GM12878 (cell line): Measurements from ENCODE around the gene PRR14L. TPM values are rescaled to one million over a fixed set of nuclear protein-coding genes. Genes with fewer than 3 reads are reported as not detected.

Source experiments
- ATAC-seq: fragments of 200-7000 bp; cut with Tn5 transposase; 3 replicates; pipeline ENCODE4 v1.9.1; 2020; ENCODE audit warnings: mild to moderate bottlenecking, moderate library complexity
- BruUV-seq: library from RNA; stranded (reverse); fragments of 400-500 nt; replicated peaks from 2 replicates; lab custom pipeline; 2021; lab: Mats Ljungman, UMichigan
- CTCF ChIA-PET: fragments of 300-600 bp; sonication (Branson Sonifier 250); formaldehyde crosslinking; extraction: SDS; loops from one replicate; lab custom pipeline; 2021; ENCODE audit warnings: inconsistent platforms; lab: Yijun Ruan, JAX
- POLR2A ChIA-PET: fragments of 350-600 bp; formaldehyde crosslinking; extraction: SDS; loops from one replicate; lab custom pipeline; 2021; ENCODE audit warnings: inconsistent platforms; lab: Charles Lee
- RAD21 ChIA-PET: fragments of 300-600 bp; sonication (Branson Sonifier 250); formaldehyde crosslinking; loops from one replicate; lab custom pipeline; 2023; ENCODE audit warnings: antibody characterized with exemption; ENCODE audit not compliant: unreplicated experiment; lab: Charles Lee
- SMC1A ChIA-PET: fragments of 300-600 bp; sonication (Branson Sonifier 250); formaldehyde crosslinking; loops from one replicate; lab custom pipeline; 2023; ENCODE audit not compliant: unreplicated experiment, uncharacterized antibody; lab: Charles Lee
- DNase-seq: peaks from one replicate; pipeline ENCODE4 v3.0.0-alpha.2; 2011; ENCODE audit warnings: low read depth, low spot score
- FAIRE-seq: peaks from 3 replicates; lab custom pipeline; 2011; peaks lifted over from hg19 to GRCh38; lab: Jason Lieb, UNC
- H2AFZ ChIP-seq: 2 replicates; pipeline ENCODE4 v1.6.0; 2011; ENCODE audit warnings: low read depth, low read length, control low read depth; ENCODE audit not compliant: control insufficient read depth
- H3K27ac ChIP-seq: 2 replicates; pipeline ENCODE4 v1.5.1; 2011; ENCODE audit warnings: control low read depth; ENCODE audit not compliant: control insufficient read depth, insufficient read depth
- H3K27me3 ChIP-seq, 2 experiments: replicated peaks in 1 of 2; 2 replicates each; pipeline versions ENCODE4 v1.6.0 to v1.6.1; 2011; ENCODE audit warnings: low read length in 1 of 2; ENCODE audit not compliant: control insufficient read depth in 2 of 2, insufficient read depth in 2 of 2
- H3K36me3 ChIP-seq, 2 experiments: 2 replicates each; pipeline ENCODE4 v1.5.1; 2011; ENCODE audit warnings: low read length in 1 of 2; ENCODE audit not compliant: control insufficient read depth in 2 of 2, insufficient read depth in 2 of 2
- H3K4me1 ChIP-seq: 2 replicates; pipeline ENCODE4 v1.6.1; 2011; ENCODE audit warnings: mild to moderate bottlenecking, low read length, moderate library complexity, mixed read lengths; ENCODE audit not compliant: control insufficient read depth, insufficient read depth
- H3K4me2 ChIP-seq: 2 replicates; pipeline ENCODE4 v1.6.0; 2011; ENCODE audit warnings: control low read depth; ENCODE audit not compliant: control insufficient read depth, insufficient read depth
- H3K4me3 ChIP-seq: fragments of 200-600 bp; sonication (generic); 2 replicates; pipeline ENCODE4 v1.5.1; 2016
- H3K79me2 ChIP-seq: 2 replicates; pipeline ENCODE4 v1.6.0; 2011; ENCODE audit warnings: low read length; ENCODE audit not compliant: control insufficient read depth, insufficient read depth
- H3K9ac ChIP-seq: 2 replicates; pipeline ENCODE4 v1.8.0; 2011; ENCODE audit warnings: low read length, control low read depth, mixed read lengths; ENCODE audit not compliant: control insufficient read depth, insufficient read depth
- H3K9me3 ChIP-seq: replicated peaks from 3 replicates; pipeline ENCODE4 v1.5.1; 2011; ENCODE audit warnings: mild to moderate bottlenecking, low read length; ENCODE audit not compliant: control insufficient read depth, insufficient read depth
- H4K20me1 ChIP-seq: 2 replicates; pipeline ENCODE4 v1.6.0; 2011; ENCODE audit not compliant: control insufficient read depth, insufficient read depth
- ASH2L ChIP-seq: fragments of 300-600, 200-600 bp; sonication (generic); IDR thresholded peaks from 2 replicates; pipeline ENCODE4 v1.6.1; 2017; ENCODE audit warnings: low read depth, mild to moderate bottlenecking, borderline replicate concordance
- ATF7 ChIP-seq: fragments of 450-650 bp; IDR thresholded peaks from 2 replicates; pipeline ENCODE4 v1.6.1; 2016; ENCODE audit warnings: low read depth, mild to moderate bottlenecking
- CHD2 ChIP-seq: IDR thresholded peaks from 2 replicates; pipeline ENCODE4 v1.6.1; 2011; ENCODE audit warnings: low read depth, low read length, improper control_type of control experiment, borderline replicate concordance
- EGR1 ChIP-seq, 2 experiments: IDR thresholded peaks; 1 replicate in 1 of 2; 2 replicates in 1 of 2; pipeline ENCODE4 v1.6.1; 2011 to 2012; ENCODE audit warnings: low read depth in 2 of 2, low read length in 2 of 2, borderline replicate concordance in 1 of 2, mild to moderate bottlenecking in 1 of 2, moderate library complexity in 1 of 2
- HDGF ChIP-seq: fragments of 450-650 bp; IDR thresholded peaks from 2 replicates; pipeline ENCODE4 v1.6.1; 2016; ENCODE audit warnings: antibody characterized with exemption
- POLR2A ChIP-seq: IDR thresholded peaks from 2 replicates; pipeline ENCODE4 v1.6.1; 2011; ENCODE audit warnings: low read depth, mild to moderate bottlenecking, low read length
- RCOR1 ChIP-seq: conservative IDR thresholded peaks from 2 replicates; pipeline ENCODE4 v1.6.1; 2012; ENCODE audit warnings: low read depth, low read length, improper control_type of control experiment
- SKIL ChIP-seq: fragments of 450-650 bp; IDR thresholded peaks from 2 replicates; pipeline ENCODE4 v1.6.1; 2017; ENCODE audit warnings: mild to moderate bottlenecking, low read depth, inconsistent platforms; ENCODE audit not compliant: poor library complexity, severe bottlenecking
- ZNF24 ChIP-seq: fragments of 450-650 bp; IDR thresholded peaks from 2 replicates; pipeline ENCODE4 v1.6.1; 2017; ENCODE audit warnings: antibody characterized with exemption, mild to moderate bottlenecking
- ZZZ3 ChIP-seq: IDR thresholded peaks from 2 replicates; pipeline ENCODE4 v1.6.1; 2011; ENCODE audit warnings: low read depth; ENCODE audit not compliant: control insufficient read depth, insufficient read length
- WGBS: methylation state at CpG from one replicate; pipeline ENCODE4 v1.1.6; 2016; ENCODE audit warnings: low lambda C conversion rate; ENCODE audit not compliant: insufficient replicate concordance, insufficient coverage; ENCODE audit errors: missing lambda C conversion rate; 5-methylcytosine and 5-hydroxymethylcytosine counted together
- in situ Hi-C: fragments of 300-500 bp; cut with MboI; formaldehyde crosslinking; loops from 9 replicates; pipeline ENCODE4 v1.14.3; 2018; ENCODE audit warnings: mixed read lengths
- intact Hi-C: fragments of 100-400 bp; cut with micrococcal nuclease; formaldehyde crosslinking; loops from one replicate; pipeline ENCODE4 v1.14.2; 2022; ENCODE audit not compliant: unreplicated experiment
- polyA plus RNA-seq, 11 experiments: library from polyadenylated mRNA; depleted of rRNA in 4 of 11; unstranded in 6 of 11; stranded (reverse) in 5 of 11; fragments of >200 nt; fragmentation: Nextera tagmentation in 4 of 11; fragmentation: Illumina TruSeq in 1 of 11; extraction: Ambion mirVana in 4 of 11; extraction: Trizol in 1 of 11; gene quantifications; 1 replicate in 1 of 11; 2 replicates in 10 of 11; pipeline versions ENCODE4 v1.2.1 to v1.2.3, GENCODE V29; 2011 to 2016; ENCODE audit warnings: inconsistent platforms in 2 of 11, missing spikeins in 2 of 11, low read depth in 1 of 11
- total RNA-seq, 4 experiments: library from RNA; depleted of rRNA in 3 of 4; stranded (reverse); fragments of >200 nt in 3 of 4; fragmentation: Illumina TruSeq in 1 of 4; extraction: Trizol in 1 of 4; gene quantifications; 2 replicates each; pipeline versions ENCODE4 v1.2.1 to v1.2.3, GENCODE V29; 2013 to 2021

The PRR14L gene
- total and polyA plus RNA-seq, 10 of the 15 experiments (the other 5 are each of a cell fraction or from before 2014, with no cell fraction given) = 4.2 to 49.0 (median 21.4) TPM

GRCh38 chr22:31678748-31679147, 71.2 kb downstream of the PRR14L start:
- no peak overlapping the region for H3K4me2 ChIP-seq
- no peaks in the 10 kb centered on the region for H3K9me3 ChIP-seq
- H3K4me3 ChIP-seq = no peak overlapping the region
- peaks cover 0 to 2% of the 10 kb centered on the region in 2 experiments; a peak in 2 of 4 replicates for H3K36me3 ChIP-seq
- H4K20me1 ChIP-seq = no peaks in the 10 kb centered on the region
- in situ Hi-C loops = no loop called here
- BruUV-seq = no TSS peak
- POLR2A ChIA-PET = no interaction called here
- SMC1A ChIA-PET = interaction anchor here (0.5 kb wide), 1 partner anchor 14 kb away, joined by 3 read pairs; no protein-coding TSS in a partner anchor
- CTCF ChIA-PET = interaction anchor here (1.4 to 4.7 kb wide), 2 partner anchors 12 to 292 kb away, joined by 4 to 31 read pairs; no protein-coding TSS in a partner anchor
- no peak for DNase-seq
- RAD21 ChIA-PET = interaction anchor here (0.8 kb wide), 1 partner anchor 45 kb away, joined by 4 read pairs; no protein-coding TSS in a partner anchor
- H3K27me3 ChIP-seq = no peaks in the 10 kb centered on the region
- ATAC-seq = no peak
- no peak overlapping the region for H2AFZ ChIP-seq
- peaks cover 2% of the 10 kb centered on the region; the same call in 1 of the 2 replicates for H3K4me1 ChIP-seq
- H3K9ac ChIP-seq = no peak overlapping the region
- intact Hi-C loops = no loop called here
- H3K27ac ChIP-seq = no peak overlapping the region
- H3K79me2 ChIP-seq = no peaks in the 10 kb centered on the region
- 76% methylated on average over 7 of the region's 7 CpGs for WGBS
- no peak for TF ChIP-seq CHD2
- no peak for TF ChIP-seq POLR2A
- no peak for TF ChIP-seq ASH2L
- no peak for TF ChIP-seq EGR1 (IDR thresholded peaks at IDR 0.05; ENCODE audit: borderline replicate concordance in 1 of 2, low read depth in 2 of 2, low read length in 2 of 2)
- no peak for TF ChIP-seq ZZZ3
- TF ChIP-seq ZNF24 = no peak
- TF ChIP-seq RCOR1 = no peak
- TF ChIP-seq SKIL = no peak
- TF ChIP-seq ATF7 = no peak
- TF ChIP-seq HDGF = no peak
- no peak for FAIRE-seq
